Type B pancreatic cell (in vitro differentiated cells): ENCODE data around the gene C11orf24. TPM values are rescaled to one million over a fixed set of nuclear protein-coding genes. Genes with fewer than 3 reads are reported as not detected.

ENCODE experiments used
- DNase-seq: peaks from one replicate; pipeline ENCODE4 v3.0.0; 2021; ENCODE audit warnings: mixed read lengths; ENCODE audit not compliant: unreplicated experiment; ENCODE audit errors: extremely low spot score
- H3K27ac Mint-ChIP-seq: 2 replicates; pipeline ENCODE4 v1.8.0; 2021; ENCODE audit warnings: mild to moderate bottlenecking, mixed read lengths
- H3K27me3 Mint-ChIP-seq: 2 replicates; pipeline ENCODE4 v1.8.0; 2021; ENCODE audit warnings: mixed read lengths
- H3K36me3 Mint-ChIP-seq: 2 replicates; pipeline ENCODE4 v1.8.0; 2021; ENCODE audit warnings: mixed read lengths
- H3K4me1 Mint-ChIP-seq: one replicate; pipeline ENCODE4 v1.8.0; 2021; ENCODE audit warnings: mixed read lengths; ENCODE audit not compliant: unreplicated experiment
- H3K4me3 Mint-ChIP-seq: 2 replicates; pipeline ENCODE4 v1.8.0; 2021; ENCODE audit warnings: mild to moderate bottlenecking, mixed read lengths
- H3K9me3 Mint-ChIP-seq: 2 replicates; pipeline ENCODE4 v1.8.0; 2021; ENCODE audit warnings: mixed read lengths
- CTCF ChIP-seq: fragments of 200-600 bp; sonication (generic); conservative IDR thresholded peaks from 2 replicates; pipeline ENCODE4 v1.5.0; 2021; ENCODE audit warnings: antibody characterized with exemption, mild to moderate bottlenecking
- total RNA-seq: library from RNA; stranded (reverse); gene quantifications from 2 replicates; pipeline ENCODE4 v1.2.1, GENCODE V29; 2021; ENCODE audit warnings: low replicate concordance

C11orf24 gene
- total RNA-seq, 1 donor from 2014 or later, result 45.4 TPM

GRCh38 chr11:68270196-68271022, 1.4 kb downstream of the C11orf24 start:
- TF ChIP-seq CTCF, result no peak
- peak overlapping the region; percentile 90 for H3K4me3 Mint-ChIP-seq
- H3K27ac Mint-ChIP-seq, result peak overlapping the region; percentile 90
- H3K27me3 Mint-ChIP-seq, result no peaks in the 10 kb centered on the region
- H3K4me1 Mint-ChIP-seq, result peaks cover 32% of the 10 kb centered on the region
- no peak for DNase-seq
- H3K36me3 Mint-ChIP-seq, result peaks cover 10% of the 10 kb centered on the region
- H3K9me3 Mint-ChIP-seq, result no peaks in the 10 kb centered on the region

- Mint-ChIP-seq H3K36me3 (peaks cover 16% of the 10 kb centered on the region), H3K4me3 (peak overlapping the region; percentile 79), H3K9me3 (no peaks in the 10 kb centered on the region), H3K4me1 (peaks cover 32% of the 10 kb centered on the region), H3K27ac (peak overlapping the region; percentile 90), H3K27me3 (no peaks in the 10 kb centered on the region)
- DNase-seq, result no peak
- TF ChIP-seq CTCF, result no peak
Observed at GRCh38 chr11:68269414-68270081, 2.2 kb downstream of the C11orf24 start.

GRCh38 chr11:68267881-68268240, 3.9 kb downstream of the C11orf24 start:
- DNase-seq, result no peak
- Mint-ChIP-seq H3K27ac (no peak overlapping the region), H3K36me3 (peaks cover 21% of the 10 kb centered on the region), H3K4me1 (peaks cover 32% of the 10 kb centered on the region), H3K9me3 (no peaks in the 10 kb centered on the region), H3K27me3 (no peaks in the 10 kb centered on the region), H3K4me3 (no peak overlapping the region)
- TF ChIP-seq CTCF, result no peak

GRCh38 chr11:68266936-68267880, 4.6 kb downstream of the C11orf24 start:
- H3K9me3 Mint-ChIP-seq, result no peaks in the 10 kb centered on the region
- H3K36me3 Mint-ChIP-seq, result peaks cover 25% of the 10 kb centered on the region
- peaks cover 28% of the 10 kb centered on the region for H3K4me1 Mint-ChIP-seq
- TF ChIP-seq CTCF, result no peak
- H3K27me3 Mint-ChIP-seq, result no peaks in the 10 kb centered on the region
- no peak overlapping the region for H3K4me3 Mint-ChIP-seq
- no peak for DNase-seq
- no peak overlapping the region for H3K27ac Mint-ChIP-seq

- Mint-ChIP-seq H3K4me1 (peaks cover 28% of the 10 kb centered on the region), H3K4me3 (no peak overlapping the region), H3K9me3 (no peaks in the 10 kb centered on the region), H3K36me3 (peaks cover 27% of the 10 kb centered on the region), H3K27me3 (no peaks in the 10 kb centered on the region), H3K27ac (no peak overlapping the region)
- DNase-seq, result no peak
- no peak for TF ChIP-seq CTCF
Observed at GRCh38 chr11:68266121-68266891, 5.5 kb downstream of the C11orf24 start.
